Gastroesophageal sphincter (tissue), 3 donors: ENCODE results near the gene PRELID1.

Source experiments
- CTCF ChIP-seq, 4 experiments: fragments of 200-600 bp in 2 of 4; fragments of 450-650 bp in 2 of 4; sonication (generic) in 1 of 4; IDR thresholded peaks; one replicate each; pipeline ENCODE4 v1.5.1; 2017 to 2019; ENCODE audit warnings: antibody characterized with exemption in 4 of 4, mild to moderate bottlenecking in 2 of 4, moderate library complexity in 2 of 4
- EP300 ChIP-seq: sonication (generic); formaldehyde crosslinking; IDR thresholded peaks from one replicate; pipeline ENCODE4 v1.6.1; 2017; ENCODE audit warnings: antibody characterized with exemption, mild to moderate bottlenecking
- POLR2A ChIP-seq, 2 donors: fragments of 450-650 bp; IDR thresholded peaks; one replicate each; pipeline ENCODE4 v1.6.1; 2017; ENCODE audit warnings: antibody characterized with exemption in 2 of 2, mild to moderate bottlenecking in 2 of 2, moderate library complexity in 1 of 2
- POLR2AphosphoS5 ChIP-seq: sonication (generic); formaldehyde crosslinking; IDR thresholded peaks from one replicate; pipeline ENCODE4 v1.6.1; 2017; ENCODE audit warnings: antibody characterized with exemption

GRCh38 chr5:177310332-177310731 is 6.7 kb downstream of the PRELID1 start:
- TF ChIP-seq POLR2AphosphoS5 (no peak), CTCF (IDR thresholded peaks at IDR 0.05) (no peak), POLR2A (IDR thresholded peaks at IDR 0.05) (no peak), EP300 (no peak)
